Astrocyte of the hippocampus (primary cell): ENCODE results near the gene POLR1A.
"Not testable (repeated sequence)": the region's sequence is repeated elsewhere in the genome, so short reads cannot be mapped to it uniquely, and the experiment has no call there.

Source experiments
- DNase-seq: peaks from one replicate; pipeline ENCODE4 v3.0.0; 2011; ENCODE audit warnings: low read depth, low spot score

POLR1A gene

DNA sequence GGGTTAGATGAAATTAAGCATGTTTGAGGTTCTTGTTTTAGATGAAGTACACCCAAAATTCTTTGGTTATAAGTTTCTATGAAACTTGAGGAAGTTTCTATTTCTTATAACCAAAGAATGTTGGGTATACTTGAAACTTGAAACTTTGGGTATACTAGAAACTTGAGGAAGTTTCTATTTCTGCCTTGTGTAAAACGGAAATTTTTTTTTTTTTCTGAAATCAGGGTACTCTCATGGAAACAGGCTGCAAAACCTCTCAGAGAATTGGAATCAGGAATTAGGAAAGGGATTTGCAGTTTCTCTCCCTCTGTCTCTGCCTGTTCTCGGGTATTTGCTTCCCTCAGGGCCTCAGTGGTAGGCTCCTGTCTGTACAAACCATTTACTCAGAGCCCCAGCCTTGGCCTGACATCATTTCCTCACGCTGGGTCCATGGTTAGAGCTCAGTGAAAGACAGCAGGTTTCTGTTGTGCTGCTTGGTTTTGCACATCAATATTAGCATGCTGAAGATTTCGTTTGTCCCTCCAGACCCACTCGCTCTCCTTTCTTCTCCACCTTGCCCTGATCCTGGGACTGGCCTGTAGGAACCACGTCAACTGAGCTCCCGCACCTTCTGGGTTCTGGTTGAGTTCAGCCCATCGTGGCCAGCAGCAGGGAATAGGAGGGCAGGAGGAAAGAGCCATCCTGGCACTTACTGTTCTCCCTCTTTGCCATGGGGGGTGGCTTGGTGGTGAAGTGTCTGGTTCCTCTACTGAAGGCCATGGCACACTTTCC lies 106.4 kb downstream of the POLR1A start:
- peak; percentile 18 for DNase-seq

DNA sequence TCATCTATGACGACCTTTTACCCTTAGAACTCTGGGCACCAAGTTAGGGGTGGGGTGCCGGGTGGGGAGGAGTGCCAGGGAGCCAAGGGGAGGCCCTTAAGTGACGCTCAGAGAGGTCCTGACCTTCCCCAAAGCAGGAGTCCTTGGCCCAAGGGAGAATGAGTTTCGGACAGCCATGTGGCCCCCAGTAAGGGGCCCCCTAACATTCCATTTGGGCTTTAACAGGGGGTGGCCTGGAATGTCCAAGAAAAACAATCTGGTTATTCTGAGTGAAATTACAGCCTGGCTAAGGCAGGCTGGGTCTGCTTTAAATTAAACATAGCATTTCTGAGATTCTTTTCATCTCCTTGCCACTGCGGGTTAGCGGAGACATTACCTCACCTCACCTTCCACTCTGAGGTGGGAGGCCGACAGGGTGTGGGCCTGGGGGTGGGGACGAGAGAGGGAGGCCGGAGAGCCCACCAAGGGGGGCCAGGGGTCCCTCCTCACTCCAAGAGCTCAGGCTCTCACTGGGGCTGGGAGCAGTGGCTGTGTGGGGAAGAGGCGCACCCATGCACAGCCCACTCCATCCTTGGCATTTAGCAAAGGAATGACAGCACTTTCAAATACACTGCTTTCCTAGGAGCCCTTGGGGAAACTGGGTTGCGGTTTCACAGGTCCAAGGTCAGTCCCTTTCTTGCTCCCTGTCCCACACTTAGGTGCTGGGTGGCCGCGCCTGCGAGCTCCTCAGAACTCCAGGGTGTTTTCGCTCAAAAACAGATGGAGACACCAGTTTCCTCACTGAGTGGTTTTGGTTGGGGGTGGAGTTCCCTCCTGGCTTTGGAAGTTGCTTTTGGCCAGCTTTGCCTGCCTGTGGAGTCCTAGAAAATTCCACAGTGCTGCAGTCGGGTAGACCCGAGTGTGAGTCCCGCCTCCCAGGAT lies 107.4 kb downstream of the POLR1A start:
- DNase-seq: peak; percentile 87

DNA sequence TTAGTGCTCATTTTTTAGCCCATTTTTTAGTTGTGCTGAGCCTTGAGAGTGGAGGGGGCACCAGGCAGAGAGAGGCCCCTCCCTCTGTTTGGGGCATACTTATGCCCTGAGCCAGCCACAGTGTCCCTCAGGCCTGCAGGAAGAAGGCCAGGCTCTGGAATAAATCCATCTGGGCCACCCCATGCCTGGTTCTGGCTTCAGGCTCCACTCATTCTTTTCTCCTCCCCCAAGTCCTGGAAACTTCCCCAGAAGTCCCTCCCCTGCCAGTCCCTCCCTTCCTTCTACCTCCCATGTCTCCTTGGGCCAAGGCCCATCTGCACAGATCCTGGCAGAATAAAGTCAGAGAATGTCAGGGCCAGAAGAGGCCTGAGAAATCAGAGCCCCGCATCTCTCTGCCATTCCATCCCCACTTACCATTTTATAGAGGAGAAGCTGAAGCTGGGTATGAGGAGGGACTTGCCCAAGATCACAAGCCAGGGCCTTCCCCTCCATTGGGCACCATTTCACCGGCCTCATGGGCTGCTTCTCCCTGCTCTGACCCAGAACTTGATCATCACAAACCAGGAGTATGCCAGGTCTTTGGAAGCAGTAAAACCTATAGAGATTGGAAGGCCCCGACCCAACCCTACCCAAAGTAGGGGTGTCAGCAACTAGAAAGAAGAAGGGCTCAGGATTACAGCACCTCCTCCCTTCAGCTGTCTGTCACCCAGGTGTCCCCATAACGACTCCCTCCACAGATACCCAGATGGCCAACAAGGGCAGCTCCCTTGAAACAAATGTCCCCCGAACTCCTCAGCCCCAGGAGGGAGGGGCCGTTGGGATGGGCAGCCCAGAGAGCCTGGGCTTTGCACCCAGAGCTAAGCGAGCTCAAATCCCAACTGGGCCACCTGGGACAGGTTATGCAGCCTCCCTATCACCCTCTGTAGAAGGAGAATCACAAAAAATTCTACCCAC lies 108.4 kb downstream of the POLR1A start:
- DNase-seq: peak; percentile 65

DNA sequence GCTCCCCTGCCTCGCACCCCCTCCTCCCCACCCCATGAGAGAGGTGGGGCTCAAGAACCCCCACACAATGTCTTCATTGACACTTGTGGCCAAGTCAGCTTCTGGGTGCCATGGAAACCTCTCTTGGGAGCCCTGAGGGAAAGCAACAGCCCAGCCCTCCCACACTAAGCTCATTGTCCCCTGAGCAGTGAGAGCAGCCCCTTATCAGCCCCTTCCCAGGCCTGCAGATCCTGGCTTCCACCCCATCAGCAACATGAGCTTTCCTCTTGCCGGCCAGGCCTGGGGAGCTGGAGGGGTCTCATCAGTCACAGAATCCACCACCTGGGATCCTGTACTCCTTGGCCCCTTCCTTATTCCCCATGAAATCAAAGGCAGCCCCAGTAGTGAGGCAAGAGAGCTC lies 109.1 kb downstream of the POLR1A start:
- peak; percentile 27 for DNase-seq

DNA sequence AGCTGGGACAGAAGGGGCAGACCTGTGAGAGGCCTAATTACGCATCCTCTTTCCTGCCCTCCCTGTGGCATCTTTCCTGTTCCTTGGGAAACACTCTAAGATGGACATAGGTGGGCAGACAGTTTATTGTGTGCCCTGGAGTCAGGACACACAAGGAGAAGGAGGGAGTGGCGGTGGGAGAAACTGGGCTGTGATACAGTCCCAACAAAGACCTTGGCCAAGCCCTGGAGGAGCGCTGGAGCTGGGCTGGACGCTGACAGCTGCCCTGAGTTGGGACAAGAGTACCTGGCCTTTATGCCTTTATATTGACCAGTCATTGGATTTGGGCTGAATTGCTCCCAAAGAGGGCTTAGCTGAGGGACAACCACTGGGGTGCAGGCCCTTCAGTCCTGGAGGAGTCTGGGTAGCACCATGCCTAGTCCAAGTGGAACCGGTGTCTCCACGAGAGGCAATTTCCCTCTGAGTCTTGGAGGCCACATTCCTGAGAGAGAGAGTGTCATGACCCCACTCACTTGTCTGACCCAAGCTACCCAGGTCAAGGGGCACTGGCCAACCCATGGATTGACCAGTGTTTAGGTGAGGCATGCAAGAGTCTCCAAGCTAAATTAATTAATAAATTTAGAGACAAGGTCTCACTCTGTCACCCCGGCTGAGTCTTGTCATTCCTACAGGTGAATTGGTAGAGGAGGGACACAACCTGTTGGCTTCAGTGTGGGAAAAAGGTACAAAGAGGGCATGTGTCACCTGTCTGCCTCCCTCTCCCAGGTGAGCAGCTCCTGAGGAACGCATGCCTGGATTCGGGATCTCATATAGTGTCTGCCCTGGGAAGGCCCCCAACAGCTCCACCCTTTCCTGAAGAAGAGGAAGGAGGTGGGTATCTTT lies 109.8 kb downstream of the POLR1A start:
- DNase-seq: no peak

DNA sequence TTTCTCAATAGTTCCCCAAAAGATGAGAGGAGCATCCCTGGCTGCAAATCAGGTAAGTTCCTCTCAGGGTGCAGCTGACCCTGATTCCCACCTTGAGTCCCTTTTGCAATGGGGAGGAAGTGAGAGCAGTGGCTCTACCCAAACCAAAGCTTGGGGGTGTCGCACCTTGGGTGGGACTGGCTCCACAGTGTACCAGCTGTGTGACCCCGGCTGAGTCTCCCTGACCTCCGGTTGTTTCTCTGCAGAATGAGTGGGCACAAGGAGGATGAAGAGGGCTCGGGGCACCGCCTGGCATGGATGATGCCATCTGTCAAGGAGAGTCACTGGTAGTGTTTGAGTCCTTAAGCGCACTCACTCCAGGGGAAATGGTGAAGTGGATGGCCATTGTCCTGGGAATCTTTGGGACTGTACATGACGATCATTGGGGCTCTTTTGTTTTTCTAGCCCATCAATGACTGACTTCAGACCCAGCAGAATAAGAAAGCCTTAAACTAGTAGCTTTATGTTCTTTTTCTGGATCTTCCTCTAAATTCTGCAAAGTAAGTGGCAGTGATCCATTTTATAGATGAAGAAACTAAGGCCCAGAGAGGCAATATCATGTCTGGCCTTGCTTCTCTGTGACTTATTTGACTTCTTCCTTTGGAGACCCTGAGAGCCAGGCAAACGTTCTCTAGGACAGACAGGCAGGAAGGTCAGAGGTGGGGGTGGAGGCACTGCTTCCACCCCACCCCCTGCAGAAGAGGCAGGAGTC lies 110.6 kb downstream of the POLR1A start:
- DNase-seq: no peak

DNA sequence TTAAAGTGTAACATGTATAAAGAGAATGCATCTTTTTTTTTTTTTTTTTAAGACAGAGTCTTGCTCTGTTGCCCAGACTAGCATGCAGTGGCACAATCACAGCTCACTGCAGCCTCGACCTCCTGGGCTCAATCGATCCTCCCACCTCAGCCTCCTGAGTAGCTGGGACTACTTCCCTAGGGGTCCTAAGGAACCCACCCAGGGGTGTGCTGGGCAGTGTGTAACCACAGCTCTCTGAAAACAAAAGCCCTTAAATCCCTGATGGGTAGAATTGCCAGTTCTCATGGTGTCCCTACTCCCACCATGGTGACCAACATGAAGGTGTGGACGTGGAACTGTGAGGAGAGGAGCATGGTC lies 111.3 kb downstream of the POLR1A start:
- no peak for DNase-seq

DNA sequence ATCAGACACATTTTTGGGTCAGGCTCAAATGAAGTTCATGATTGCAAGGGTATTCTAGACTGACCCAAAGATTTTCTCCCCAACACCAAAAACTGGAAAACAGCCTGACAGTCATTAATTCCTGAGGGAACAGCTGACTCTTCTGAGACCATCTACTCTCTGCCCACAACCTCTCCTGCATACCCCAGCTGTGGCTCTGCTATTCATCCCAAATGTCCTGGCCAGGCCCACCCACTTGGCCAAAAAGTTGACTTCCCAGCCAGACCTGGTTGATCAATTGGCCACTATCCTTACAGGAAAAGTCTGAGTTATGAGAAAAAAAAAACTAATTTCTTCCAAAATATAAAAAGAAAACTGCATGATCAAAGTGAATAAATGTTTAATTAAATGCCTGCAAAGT lies 113.1 kb downstream of the POLR1A start:
- no peak for DNase-seq

DNA sequence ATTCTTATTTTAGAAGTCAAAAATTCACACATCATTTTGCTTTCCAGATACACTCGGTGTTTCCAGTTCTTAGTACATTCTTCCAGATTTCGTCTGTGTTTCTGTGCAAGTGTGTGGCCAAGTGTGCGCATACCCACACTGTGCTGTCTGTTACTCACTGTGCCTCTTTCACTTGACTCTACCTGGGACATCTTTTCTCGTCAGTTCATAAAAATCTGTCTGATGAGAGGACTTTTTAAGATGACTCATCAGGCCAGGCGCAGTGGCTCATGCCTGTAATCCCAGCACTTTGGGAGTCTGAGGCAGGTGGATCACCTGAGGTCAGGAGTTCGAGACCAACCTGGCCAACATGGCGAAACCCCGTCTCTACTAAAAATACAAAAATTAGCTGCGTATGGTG lies 113.6 kb downstream of the POLR1A start:
- DNase-seq: not testable (repeated sequence)

DNA sequence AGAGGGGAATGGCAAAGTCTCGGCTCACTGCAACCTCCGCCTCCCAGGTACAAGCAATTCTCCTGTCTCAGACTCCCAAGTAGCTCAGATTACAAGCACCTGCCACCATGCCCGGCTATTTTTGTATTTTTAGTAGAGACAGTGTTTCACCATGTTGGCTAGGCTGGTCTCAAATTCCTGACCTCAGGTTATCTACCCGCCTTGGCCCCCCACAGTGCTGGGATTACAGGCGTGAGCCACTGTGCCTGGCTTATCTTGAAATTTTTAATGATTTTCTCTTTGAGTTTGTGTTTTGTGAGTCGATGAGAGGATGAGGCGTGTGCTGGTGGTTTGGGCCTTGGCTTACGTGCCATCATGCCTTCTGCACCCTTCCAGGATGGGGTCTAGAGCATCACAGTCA lies 115.6 kb downstream of the POLR1A start:
- DNase-seq: no peak

DNA sequence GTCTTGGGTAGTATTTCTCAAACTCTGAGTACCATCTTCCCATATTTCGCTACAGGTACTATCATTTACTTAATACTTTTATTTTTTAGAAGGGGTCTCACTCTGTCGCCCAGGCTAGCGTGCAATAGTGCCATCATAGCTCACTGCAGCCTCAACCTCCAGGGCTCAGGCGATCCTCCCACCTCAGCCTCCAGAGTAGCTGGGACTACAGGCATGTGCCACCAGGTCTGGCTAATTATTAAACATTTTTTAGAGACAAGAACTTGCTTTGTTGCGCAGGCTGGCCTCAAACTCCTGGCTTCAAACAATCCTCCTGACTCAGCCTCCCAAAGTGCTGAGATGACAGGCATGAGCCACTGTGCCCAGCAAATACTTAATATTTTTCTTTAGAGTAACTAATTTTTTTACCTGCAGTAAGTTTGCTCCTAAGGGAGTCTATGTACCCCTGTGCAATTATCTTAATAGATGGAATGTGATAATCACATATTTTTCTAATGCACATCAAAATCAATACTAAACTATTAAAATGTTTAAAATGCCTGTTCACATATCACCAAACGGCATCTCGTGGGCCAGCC lies 116.3 kb downstream of the POLR1A start:
- no peak for DNase-seq

DNA sequence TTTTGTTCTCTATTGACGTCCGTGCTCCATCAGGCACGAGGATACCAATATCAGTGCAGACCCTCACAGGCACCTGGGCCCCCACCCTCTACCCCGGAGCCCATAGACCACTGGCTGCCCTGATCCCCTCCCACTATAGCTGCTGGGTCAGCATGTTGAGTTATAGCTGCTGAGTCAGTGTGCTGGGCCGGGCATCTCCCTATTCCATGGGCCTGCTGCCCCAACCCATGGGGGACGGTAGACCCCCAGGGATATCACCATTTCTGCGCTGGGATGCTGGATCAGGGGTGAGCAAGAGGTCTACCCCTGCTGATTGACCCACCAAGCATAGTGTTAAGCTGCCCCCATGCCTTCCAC lies 116.8 kb downstream of the POLR1A start:
- no peak for DNase-seq

DNA sequence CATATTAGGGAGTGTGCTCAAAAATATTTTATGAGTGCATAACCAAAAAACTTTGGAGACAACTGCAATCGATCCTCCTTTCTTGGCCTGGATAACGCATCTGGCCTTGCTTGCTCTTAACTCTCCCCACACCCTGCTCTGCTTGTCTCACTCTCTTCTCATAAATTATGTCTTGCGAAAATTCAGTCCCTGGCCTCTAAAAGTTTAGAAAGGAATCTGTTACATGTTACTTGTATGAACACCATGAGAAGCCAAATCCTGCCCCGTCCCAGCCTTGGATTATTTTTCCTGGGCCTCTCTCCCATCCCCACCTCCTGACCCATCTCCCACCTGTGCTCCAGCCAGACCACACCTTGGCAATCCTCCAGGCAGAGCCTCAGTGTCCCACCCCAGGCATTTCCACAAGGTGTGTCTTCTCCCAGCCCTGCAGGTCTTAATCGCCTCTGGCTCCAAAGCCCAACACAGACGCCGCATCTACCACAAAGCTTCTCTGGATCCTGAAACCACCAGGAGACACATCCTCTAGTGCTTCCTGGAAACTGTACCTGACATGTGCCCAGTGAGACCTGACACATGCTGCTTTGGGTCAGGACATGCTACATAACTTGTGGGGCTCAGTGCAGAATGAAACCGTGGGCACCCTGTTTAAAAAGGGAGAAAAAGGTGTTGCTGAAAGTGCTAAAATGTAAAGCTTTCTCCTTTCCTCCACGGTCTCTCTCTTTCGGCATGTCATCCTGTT lies 117.3 kb downstream of the POLR1A start:
- no peak for DNase-seq

DNA sequence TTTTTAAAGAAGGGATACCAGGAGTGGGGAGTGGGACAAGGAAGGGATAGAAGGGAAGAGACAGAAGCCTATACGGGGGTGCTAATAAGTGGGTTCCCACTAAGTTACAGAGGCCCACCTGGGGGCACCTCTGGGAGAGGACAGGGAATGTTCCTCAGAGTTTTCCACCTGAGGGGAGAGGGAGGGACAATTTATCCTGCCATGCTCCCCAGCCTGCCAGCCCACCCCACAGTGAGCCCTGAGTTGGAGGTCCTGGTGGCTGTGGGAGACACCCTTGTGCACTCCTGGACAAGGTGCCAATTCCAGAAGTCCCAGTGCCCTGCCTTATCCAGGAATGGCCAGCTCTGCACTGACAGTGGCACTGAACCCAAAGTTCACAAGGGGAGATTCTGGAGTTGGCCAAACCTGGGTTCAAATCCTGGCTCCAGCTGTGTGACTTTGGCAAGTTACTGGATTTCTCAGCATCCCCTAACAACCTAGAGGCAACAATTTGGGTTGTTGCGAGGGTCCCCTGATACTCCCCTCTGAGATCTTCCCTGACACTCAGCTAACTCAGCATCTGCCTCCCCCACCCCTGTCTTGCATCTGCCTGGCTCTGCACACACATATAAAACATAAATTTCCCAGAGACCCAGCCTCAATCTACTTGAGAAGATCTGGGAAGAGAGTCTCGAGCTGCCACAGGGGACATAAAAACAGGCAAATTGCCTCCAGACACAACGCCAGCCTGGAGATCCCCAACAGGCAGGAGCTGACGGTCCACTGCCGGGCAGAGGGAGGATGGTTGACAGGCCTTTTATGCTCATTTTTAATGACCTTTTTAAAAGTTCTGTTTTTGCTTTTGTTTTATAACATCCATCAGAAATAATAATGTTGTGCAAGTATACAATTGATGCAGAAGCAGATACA lies 118.2 kb downstream of the POLR1A start:
- no peak for DNase-seq

DNA sequence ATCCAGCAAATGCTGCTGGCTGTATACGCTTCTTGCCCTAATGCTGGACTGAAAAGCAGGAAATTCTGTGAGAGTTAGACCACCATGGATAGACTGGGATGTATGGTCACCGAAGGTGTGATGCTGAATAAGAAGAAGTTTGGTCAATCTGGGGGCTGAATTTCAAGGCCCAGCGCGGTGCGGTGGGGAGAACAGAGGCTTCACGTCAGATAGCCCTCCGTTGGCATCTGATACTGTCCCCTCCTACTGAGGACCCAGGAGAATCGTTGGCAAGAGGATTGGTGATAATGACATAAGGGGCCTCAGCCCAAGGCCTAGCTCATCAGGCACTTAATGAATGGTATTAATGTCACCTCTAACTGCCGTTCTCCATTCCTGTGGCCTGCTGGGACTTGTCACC lies 119.6 kb downstream of the POLR1A start:
- DNase-seq: no peak

DNA sequence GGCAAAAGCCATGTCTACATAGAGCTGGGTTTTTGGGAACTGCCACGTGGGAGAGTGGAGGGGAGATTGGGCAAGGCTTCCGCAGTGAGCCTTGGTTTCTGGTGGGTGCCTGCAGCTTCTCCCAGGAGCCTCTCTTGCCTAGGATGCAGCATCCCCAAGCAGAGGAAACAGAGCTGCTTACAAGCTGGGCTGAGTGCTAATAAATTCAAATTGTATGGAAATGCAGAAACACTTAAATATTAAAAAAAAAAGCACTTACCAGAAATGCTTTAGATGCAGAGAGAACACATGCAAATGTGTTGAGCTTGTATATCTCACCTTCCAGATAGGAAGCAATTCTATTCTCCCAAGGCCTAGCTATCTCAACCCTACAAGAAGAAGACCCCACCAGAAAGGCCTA lies 120.9 kb downstream of the POLR1A start:
- no peak for DNase-seq

DNA sequence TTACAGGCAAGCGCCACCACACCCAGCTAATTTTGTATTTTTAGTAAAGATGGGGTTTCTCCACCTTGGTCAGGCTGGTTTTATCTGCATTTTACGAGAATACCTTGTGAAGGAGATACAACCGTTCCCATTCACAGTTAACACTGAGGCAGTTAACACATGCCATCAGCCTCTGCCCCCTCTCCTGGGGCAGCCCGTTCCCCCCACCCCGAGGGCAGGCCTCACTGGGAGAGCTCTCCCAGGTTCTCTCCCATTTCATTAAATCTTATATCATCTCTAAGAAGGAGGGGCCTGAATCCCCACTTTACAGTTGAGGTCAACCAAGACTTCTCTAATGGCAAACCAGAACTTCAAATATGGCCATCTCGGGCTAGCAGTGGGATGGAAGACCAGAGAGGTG lies 121.9 kb downstream of the POLR1A start:
- DNase-seq: no peak
